HG02678 (cell line): ENCODE measurements around the gene FHL1.
"Not testable (repeated sequence)": the region's sequence is repeated elsewhere in the genome, so short reads cannot be mapped to it uniquely, and the experiment has no call there.

Source experiments
- ATAC-seq: cut with Tn5 transposase; IDR thresholded peaks from one replicate; pipeline ENCODE4 v1.9.1; 2021; ENCODE audit warnings: mild to moderate bottlenecking, moderate library complexity; ENCODE audit not compliant: unreplicated experiment

Gene FHL1

GRCh38 chrX:136147315-136147901 lies at the start of gene FHL1:
Gene FHL1 (plus strand): TSS chrX:136147533.
- peak; percentile 40 for ATAC-seq

- ATAC-seq = no peak
Observed at GRCh38 chrX:136097871-136098805, 49.2 kb upstream of the FHL1 start.

- ATAC-seq = no peak
Observed at GRCh38 chrX:136104936-136105335, 42.4 kb upstream of the FHL1 start.

- no peak for ATAC-seq
Observed at GRCh38 chrX:136106920-136107528, 40.3 kb upstream of the FHL1 start.

GRCh38 chrX:136108905-136109304 lies 38.4 kb upstream of the FHL1 start:
- ATAC-seq = not testable (repeated sequence)

GRCh38 chrX:136112286-136112685 lies 35.0 kb upstream of the FHL1 start:
- no peak for ATAC-seq

- ATAC-seq = no peak
Observed at GRCh38 chrX:136112778-136113177, 34.6 kb upstream of the FHL1 start.

GRCh38 chrX:136115126-136115903 lies 32.0 kb upstream of the FHL1 start:
- ATAC-seq = no peak

GRCh38 chrX:136115904-136116297 lies 31.4 kb upstream of the FHL1 start:
- ATAC-seq = no peak

GRCh38 chrX:136121788-136122187 lies 25.5 kb upstream of the FHL1 start:
- no peak for ATAC-seq

GRCh38 chrX:136122207-136122606 lies 25.1 kb upstream of the FHL1 start:
- no peak for ATAC-seq

- no peak for ATAC-seq
Observed at GRCh38 chrX:136125106-136125505, 22.2 kb upstream of the FHL1 start.

GRCh38 chrX:136126371-136126770 lies 21.0 kb upstream of the FHL1 start:
- ATAC-seq = no peak

- no peak for ATAC-seq
Observed at GRCh38 chrX:136126872-136127406, 20.4 kb upstream of the FHL1 start.

GRCh38 chrX:136128743-136129142 lies 18.6 kb upstream of the FHL1 start:
- no peak for ATAC-seq

GRCh38 chrX:136130931-136131833 lies 16.2 kb upstream of the FHL1 start:
- no peak for ATAC-seq

GRCh38 chrX:136138939-136139338 lies 8.4 kb upstream of the FHL1 start:
- ATAC-seq = no peak

- no peak for ATAC-seq
Observed at GRCh38 chrX:136141569-136141968, 5.8 kb upstream of the FHL1 start.

- no peak for ATAC-seq
Observed at GRCh38 chrX:136142592-136142991, 4.7 kb upstream of the FHL1 start.

GRCh38 chrX:136143711-136144110 lies 3.6 kb upstream of the FHL1 start:
- ATAC-seq = no peak
